ENCODE measurements around the gene AGBL1. TPM values are rescaled to one million over a fixed set of nuclear protein-coding genes. Genes with fewer than 3 reads are reported as not detected.

The AGBL1 gene
- total and polyA plus RNA-seq, 11 donors: under 0.01 to 0.08 (median 0.02) TPM; not detected in 8

- Histone ChIP-seq H3K4me3 (no peak overlapping the region), H3K27me3 (no peaks in the 10 kb centered on the region), H3K36me3 (no peaks in the 10 kb centered on the region), H3K27ac (no peak overlapping the region), H3K9me3 (peaks cover 0 to 11% (median 0%) of the 10 kb centered on the region in 12 donors), H3K4me1 (no peaks in the 10 kb centered on the region)
- TF ChIP-seq POLR2A (IDR thresholded peaks at IDR 0.05) (no peak), CTCF (IDR thresholded peaks at IDR 0.05) (no peak)
- WGBS, 4 donors: 5 to 18% (median 11%) methylated on average over 1 of the region's 1 CpG
- no peak for ATAC-seq
- intact Hi-C loops (cut with DNase I): no loop called here
- DNase-seq: no peak
Observed at GRCh38 chr15:86502301-86502700, 422.6 kb downstream of the AGBL1 start.

- TF ChIP-seq CTCF (IDR thresholded peaks at IDR 0.05): no peak
- no peak for TF ChIP-seq POLR2A (IDR thresholded peaks at IDR 0.05)
- 89 to 93% (median 93%) methylated on average over 2 of the region's 2 CpGs for WGBS, 4 donors
- Histone ChIP-seq H3K36me3 (no peaks in the 10 kb centered on the region), H3K4me3 (no peak overlapping the region), H3K9me3 (peaks cover 0 to 11% (median 0%) of the 10 kb centered on the region in 12 donors), H3K27ac (no peak overlapping the region), H3K4me1 (no peaks in the 10 kb centered on the region), H3K27me3 (no peaks in the 10 kb centered on the region)
- no peak for DNase-seq
- intact Hi-C loops (cut with DNase I): no loop called here
- ATAC-seq: no peak
Observed at GRCh38 chr15:86505951-86506350, 426.3 kb downstream of the AGBL1 start.

GRCh38 chr15:86506401-86506800, 426.7 kb downstream of the AGBL1 start:
- 61 to 71% (median 66%) methylated on average over 2 of the region's 2 CpGs for WGBS, 4 donors

GRCh38 chr15:86515625-86516024, 436.0 kb downstream of the AGBL1 start:
- H3K27ac ChIP-seq: no peak overlapping the region
- no peaks in the 10 kb centered on the region for H3K36me3 ChIP-seq
- no peaks in the 10 kb centered on the region for H3K9me3 ChIP-seq
- ATAC-seq: no peak
- intact Hi-C loops (cut with DNase I): no loop called here
- TF ChIP-seq CTCF (IDR thresholded peaks at IDR 0.05) (no peak), POLR2A (IDR thresholded peaks at IDR 0.05) (no peak)
- 81 to 85% (median 83%) methylated on average over 4 of the region's 4 CpGs for WGBS, 4 donors
- H3K27me3 ChIP-seq: peaks cover 0 to 5% (median 0%) of the 10 kb centered on the region in 9 donors
- no peak overlapping the region for H3K4me3 ChIP-seq
- DNase-seq: no peak
- H3K4me1 ChIP-seq: no peaks in the 10 kb centered on the region

More at GRCh38 chr15:86506401-86506800, 426.7 kb downstream of the AGBL1 start:
- Histone ChIP-seq H3K9me3 (peaks cover 0 to 11% (median 0%) of the 10 kb centered on the region in 12 donors), H3K27ac (no peak overlapping the region), H3K36me3 (no peaks in the 10 kb centered on the region), H3K4me3 (no peak overlapping the region), H3K4me1 (no peaks in the 10 kb centered on the region), H3K27me3 (no peaks in the 10 kb centered on the region)
- no peak for DNase-seq
- intact Hi-C loops (cut with DNase I): no loop called here
- TF ChIP-seq POLR2A (IDR thresholded peaks at IDR 0.05) (no peak), CTCF (IDR thresholded peaks at IDR 0.05) (no peak)
- no peak for ATAC-seq

All from heart left ventricle (tissue), 16 donors.